ENCODE data around the gene ZIM2. TPM values are rescaled to one million over a fixed set of nuclear protein-coding genes. Genes with fewer than 3 reads are reported as not detected.

The ZIM2 gene
- total and polyA plus RNA-seq, 2 experiments from 2014 or later, result not detected

GRCh38 chr19:56841193-56841543, 642 bp upstream of the ZIM2 start:
- H3K9me2 ChIP-seq (ENCODE audit: insufficient read depth), result no peaks in the 10 kb centered on the region
- no peaks in the 10 kb centered on the region for H3K4me1 ChIP-seq (ENCODE audit: insufficient read depth)
- no peaks in the 10 kb centered on the region for H3K27me3 ChIP-seq (replicated peaks; ENCODE audit: insufficient read depth)
- 36 to 42% methylated on average over 12 of the region's 12 CpGs for WGBS, 2 experiments (ENCODE audit: low coverage in 1 of 2, low lambda C conversion rate in 2 of 2, missing lambda C conversion rate in 2 of 2)
- H3K9me3 ChIP-seq (ENCODE audit: low read depth), result no peaks in the 10 kb centered on the region
- TF ChIP-seq EZH2phosphoT487 (IDR thresholded peaks at IDR 0.05; ENCODE audit: insufficient read depth, low read depth) (no peak), EZH2 (IDR thresholded peaks at IDR 0.05; ENCODE audit: insufficient read depth, poor library complexity, severe bottlenecking) (no peak)
- H3K9ac ChIP-seq, result no peak overlapping the region
- no peak overlapping the region for H3K27ac ChIP-seq
- no peaks in the 10 kb centered on the region for H3F3A ChIP-seq (ENCODE audit: insufficient read depth)
- no peak overlapping the region for H3K4me2 ChIP-seq (ENCODE audit: unreplicated experiment)
- in situ Hi-C loops (cut with MboI), result no loop called here
- no peaks in the 10 kb centered on the region for H3K79me2 ChIP-seq (ENCODE audit: insufficient read depth)
- no peaks in the 10 kb centered on the region for H3K36me3 ChIP-seq (ENCODE audit: low read depth)
- no peak overlapping the region for H3K4me3 ChIP-seq
- H2AFZ ChIP-seq, result no peak overlapping the region
- H4K20me1 ChIP-seq (ENCODE audit: insufficient read depth), result no peaks in the 10 kb centered on the region
- no peak for DNase-seq

DNA sequence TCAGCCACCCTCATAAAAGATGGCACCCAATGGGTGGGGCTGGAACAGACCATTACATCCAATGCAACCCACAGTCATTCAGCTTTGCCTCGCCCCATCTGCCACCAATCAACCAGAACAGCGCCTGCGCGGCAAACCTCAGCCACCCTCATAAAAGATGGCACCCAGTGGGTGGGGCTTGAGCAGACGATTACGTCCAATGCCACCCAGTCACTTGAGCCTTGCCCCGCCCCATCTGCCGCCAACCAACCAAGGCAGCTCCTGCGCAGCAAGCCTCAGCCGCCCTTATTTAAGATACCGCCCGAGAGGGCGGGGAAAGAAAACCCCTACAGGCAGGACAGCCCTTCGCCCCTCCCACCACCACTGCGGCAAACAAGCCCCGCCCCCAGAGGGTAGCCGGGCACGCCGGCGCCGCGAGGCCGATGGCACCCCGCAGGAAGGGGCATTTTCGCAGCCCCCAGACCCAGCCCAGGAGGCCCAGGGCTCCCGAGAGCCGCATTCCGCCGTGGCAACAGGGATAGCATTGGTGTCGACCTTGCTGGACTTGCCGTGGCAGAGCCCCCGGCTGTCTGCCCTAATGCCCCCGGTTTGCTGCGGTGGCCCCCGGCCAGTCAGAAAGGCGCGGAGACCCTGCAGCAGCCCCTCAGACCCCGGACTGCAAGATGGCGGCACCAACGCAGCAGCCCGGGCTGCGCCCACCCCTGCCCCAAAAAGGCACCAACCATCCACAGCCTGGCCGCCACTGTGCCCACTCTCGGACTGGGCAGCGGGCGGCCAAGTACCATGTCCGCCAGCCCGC, 675 bp downstream of the ZIM2 start:
- Histone ChIP-seq H3K36me3 (ENCODE audit: low read depth) (no peaks in the 10 kb centered on the region), H3K4me2 (ENCODE audit: unreplicated experiment) (peak overlapping the region; percentile 20), H3K4me3 (peak overlapping the region; percentile 62), H2AFZ (peak overlapping the region; percentile 65), H4K20me1 (ENCODE audit: insufficient read depth) (no peaks in the 10 kb centered on the region), H3K27me3 (replicated peaks; ENCODE audit: insufficient read depth) (no peaks in the 10 kb centered on the region), H3F3A (ENCODE audit: insufficient read depth) (no peaks in the 10 kb centered on the region), H3K9me3 (ENCODE audit: low read depth) (no peaks in the 10 kb centered on the region), H3K4me1 (ENCODE audit: insufficient read depth) (no peaks in the 10 kb centered on the region), H3K9ac (no peak overlapping the region), H3K9me2 (ENCODE audit: insufficient read depth) (no peaks in the 10 kb centered on the region), H3K79me2 (ENCODE audit: insufficient read depth) (no peaks in the 10 kb centered on the region), H3K27ac (peak overlapping the region; percentile 48)
- DNase-seq, result no peak
- in situ Hi-C loops (cut with MboI), result no loop called here
- 52 to 68% methylated on average over 33 to 37 of the region's 48 CpGs for WGBS, 2 experiments (ENCODE audit: low coverage in 1 of 2, low lambda C conversion rate in 2 of 2, missing lambda C conversion rate in 2 of 2)
- TF ChIP-seq EZH2 (IDR thresholded peaks at IDR 0.05; ENCODE audit: insufficient read depth, poor library complexity, severe bottlenecking), result no peak
- no peak for TF ChIP-seq EZH2phosphoT487 (IDR thresholded peaks at IDR 0.05; ENCODE audit: insufficient read depth, low read depth)

DNA sequence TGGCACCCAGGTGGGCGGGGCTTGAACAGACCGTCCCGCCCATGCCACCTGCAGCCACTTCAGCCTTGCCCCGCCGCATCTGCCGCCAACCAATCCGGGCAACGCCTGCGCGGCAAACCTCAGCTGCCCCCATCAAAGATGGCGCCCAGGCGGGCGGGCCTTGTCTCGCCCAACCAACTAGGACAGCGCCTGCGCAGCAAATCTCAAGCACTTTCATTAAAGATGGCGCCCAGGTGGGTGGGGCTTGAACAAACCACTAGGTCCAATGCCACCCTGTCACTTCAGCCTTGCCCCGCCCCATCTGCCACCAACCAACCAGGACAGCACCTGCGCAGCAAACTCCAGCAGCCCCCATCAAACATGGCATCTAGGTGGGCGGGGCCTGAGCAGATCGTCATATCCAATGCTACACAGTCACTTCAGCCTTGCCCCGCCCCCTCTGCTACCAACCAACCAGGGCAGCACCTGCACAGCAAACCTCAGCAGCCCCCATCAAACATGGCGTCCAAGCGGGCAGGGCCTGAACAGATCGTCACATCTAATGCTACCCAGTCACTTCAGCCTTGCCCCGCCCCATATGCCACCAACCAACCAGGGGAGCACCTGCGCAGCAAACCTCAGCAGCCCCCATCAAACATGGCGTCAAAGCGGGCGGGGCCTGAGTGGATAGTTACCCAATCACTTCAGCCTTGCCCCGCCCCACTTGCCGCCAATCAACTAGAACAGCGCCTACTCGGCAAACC, 1.4 kb downstream of the ZIM2 start:
- H2AFZ ChIP-seq, result no peak overlapping the region; the same call in 1 of the 2 replicates
- no peaks in the 10 kb centered on the region for H3K36me3 ChIP-seq (ENCODE audit: low read depth)
- in situ Hi-C loops (cut with MboI), result no loop called here
- no peak overlapping the region for H3K9ac ChIP-seq
- no peaks in the 10 kb centered on the region for H3K9me3 ChIP-seq (ENCODE audit: low read depth)
- TF ChIP-seq EZH2 (IDR thresholded peaks at IDR 0.05; ENCODE audit: insufficient read depth, poor library complexity, severe bottlenecking), result no peak
- no peak for TF ChIP-seq EZH2phosphoT487 (IDR thresholded peaks at IDR 0.05; ENCODE audit: insufficient read depth, low read depth)
- H3K4me1 ChIP-seq (ENCODE audit: insufficient read depth), result no peaks in the 10 kb centered on the region
- peak overlapping the region; percentile 53 for H3K27ac ChIP-seq
- no peaks in the 10 kb centered on the region for H4K20me1 ChIP-seq (ENCODE audit: insufficient read depth)
- H3K79me2 ChIP-seq (ENCODE audit: insufficient read depth), result no peaks in the 10 kb centered on the region
- WGBS, 2 experiments (ENCODE audit: low coverage in 1 of 2, low lambda C conversion rate in 2 of 2, missing lambda C conversion rate in 2 of 2), result 45 to 52% methylated on average over 34 of the region's 34 CpGs
- no peaks in the 10 kb centered on the region for H3K27me3 ChIP-seq (replicated peaks; ENCODE audit: insufficient read depth)
- no peak overlapping the region for H3K4me2 ChIP-seq (ENCODE audit: unreplicated experiment)
- no peaks in the 10 kb centered on the region for H3K9me2 ChIP-seq (ENCODE audit: insufficient read depth)
- H3F3A ChIP-seq (ENCODE audit: insufficient read depth), result no peaks in the 10 kb centered on the region
- DNase-seq, result peak; percentile 84
- peak overlapping the region; percentile 63 for H3K4me3 ChIP-seq

DNA sequence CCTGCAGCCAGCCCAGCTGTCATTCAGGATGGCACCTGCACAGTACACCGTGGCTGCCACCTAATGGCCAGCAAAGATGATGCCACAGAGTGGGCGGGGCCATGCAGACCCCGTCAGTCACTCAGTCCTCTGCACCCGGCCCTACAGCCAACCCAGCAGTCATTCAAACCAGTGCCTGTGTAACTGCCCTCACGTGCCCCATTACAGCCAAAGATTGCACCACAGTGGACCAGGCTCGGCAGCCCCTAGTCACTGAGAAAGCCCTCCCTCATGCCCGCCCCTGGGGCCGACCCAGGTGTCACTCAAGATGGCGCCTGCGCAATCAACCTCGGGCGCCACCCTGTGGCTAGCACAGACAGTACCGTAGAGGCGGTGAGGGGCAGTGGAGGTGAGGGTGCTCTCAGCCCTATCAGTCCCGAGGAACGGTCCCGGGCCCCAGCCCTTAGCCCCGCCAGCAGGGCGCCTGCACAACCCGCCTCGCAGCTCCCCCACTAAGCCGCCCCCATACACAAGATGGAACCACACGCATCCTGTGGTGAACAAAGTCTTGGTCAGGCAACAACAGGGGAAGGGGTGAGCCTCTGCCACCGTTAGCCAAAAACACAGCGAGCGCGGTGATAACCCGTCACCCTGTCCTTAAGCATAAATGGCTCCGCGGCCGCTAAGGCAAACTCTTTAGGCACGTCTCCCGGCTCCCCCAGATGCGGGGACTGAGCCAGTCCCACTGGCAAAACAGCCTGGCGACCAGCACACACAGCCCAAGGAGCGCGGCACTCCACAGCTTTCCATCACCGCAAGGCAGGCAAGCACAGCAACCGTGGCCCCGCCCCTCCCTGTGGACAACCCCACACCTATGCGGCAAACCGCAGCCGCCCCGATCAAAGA, 2.3 kb downstream of the ZIM2 start:
- WGBS, 2 experiments (ENCODE audit: low coverage in 1 of 2, low lambda C conversion rate in 2 of 2, missing lambda C conversion rate in 2 of 2), result 38 to 46% methylated on average over 39 to 44 of the region's 44 CpGs
- peak; percentile 60 for DNase-seq
- no peaks in the 10 kb centered on the region for H4K20me1 ChIP-seq (ENCODE audit: insufficient read depth)

More for the DNA sequence above, 2.3 kb downstream of the ZIM2 start:
- H3K36me3 ChIP-seq (ENCODE audit: low read depth), result no peaks in the 10 kb centered on the region
- H3K9me3 ChIP-seq (ENCODE audit: low read depth), result no peaks in the 10 kb centered on the region
- H3K4me2 ChIP-seq (ENCODE audit: unreplicated experiment), result peak overlapping the region; percentile 43
- H3K4me3 ChIP-seq, result peak overlapping the region; percentile 63
- TF ChIP-seq EZH2 (IDR thresholded peaks at IDR 0.05; ENCODE audit: insufficient read depth, poor library complexity, severe bottlenecking) (no peak), EZH2phosphoT487 (IDR thresholded peaks at IDR 0.05; ENCODE audit: insufficient read depth, low read depth) (no peak)
- no peaks in the 10 kb centered on the region for H3K9me2 ChIP-seq (ENCODE audit: insufficient read depth)
- no peaks in the 10 kb centered on the region for H3K79me2 ChIP-seq (ENCODE audit: insufficient read depth)
- no peaks in the 10 kb centered on the region for H3K27me3 ChIP-seq (replicated peaks; ENCODE audit: insufficient read depth)
- peak overlapping the region; percentile 68 for H2AFZ ChIP-seq
- H3K9ac ChIP-seq, result peak overlapping the region; percentile 47
- H3K27ac ChIP-seq, result peak overlapping the region; percentile 53
- H3K4me1 ChIP-seq (ENCODE audit: insufficient read depth), result no peaks in the 10 kb centered on the region
- in situ Hi-C loops (cut with MboI), result no loop called here
- no peaks in the 10 kb centered on the region for H3F3A ChIP-seq (ENCODE audit: insufficient read depth)

All from GM23248 (cell line).